Prostate gland (tissue), 2 donors: ENCODE measurements around the gene TOE1. TPM values are rescaled to one million over a fixed set of nuclear protein-coding genes. Genes with fewer than 3 reads are reported as not detected.
A peak's percentile ranks its signal among the peaks of the same experiment; 100 is the strongest.

Experiments used
- DNase-seq: peaks from one replicate; pipeline ENCODE4 v3.0.0-alpha.2; 2019; ENCODE audit warnings: low spot score
- H3K27ac ChIP-seq, 2 donors: fragments of 200-600 bp; sonication (generic); 2 replicates each; pipeline ENCODE4 v1.5.1; 2017 to 2019
- H3K27me3 ChIP-seq: fragments of 200-600 bp; sonication (generic); replicated peaks from 2 replicates; pipeline ENCODE4 v1.5.1; 2019; ENCODE audit not compliant: insufficient read depth
- H3K36me3 ChIP-seq, 2 donors: fragments of 200-600 bp; sonication (generic); 1 replicate in 1 of 2; 2 replicates in 1 of 2; pipeline versions ENCODE4 v1.5.1 to v1.8.1; 2017 to 2019
- H3K4me1 ChIP-seq: fragments of 200-600 bp; sonication (generic); replicated peaks from 2 replicates; pipeline ENCODE4 v1.5.1; 2019
- H3K4me3 ChIP-seq, 2 donors: fragments of 200-600 bp; sonication (generic); 2 replicates each; pipeline ENCODE4 v1.5.1; 2017 to 2019
- H3K9me3 ChIP-seq: fragments of 200-600 bp; sonication (generic); 2 replicates; pipeline ENCODE4 v1.5.1; 2017
- POLR2A ChIP-seq: fragments of 450-650 bp; IDR thresholded peaks from one replicate; pipeline ENCODE4 v1.6.1; 2016; ENCODE audit warnings: antibody characterized with exemption, mild to moderate bottlenecking
- POLR2AphosphoS5 ChIP-seq: sonication (generic); formaldehyde crosslinking; IDR thresholded peaks from one replicate; pipeline ENCODE4 v1.6.1; 2017; ENCODE audit warnings: antibody characterized with exemption
- WGBS: methylation state at CpG from one replicate; pipeline ENCODE4 v1.1.5; 2018; 5-methylcytosine and 5-hydroxymethylcytosine counted together
- intact Hi-C: fragments of 100-400 bp; cut with DNase I; formaldehyde crosslinking; loops from one replicate; pipeline ENCODE4 v1.14.2; 2022
- total RNA-seq, 2 donors: library from RNA; depleted of rRNA; stranded (reverse); fragments of >200 nt; gene quantifications; one replicate each; pipeline ENCODE4 v1.1.0, GENCODE V29; 2016
- TF ChIP-seq, protein P1 (sequence below), 4 experiments: fragments of 200-600 bp in 2 of 4; fragments of 450-650 bp in 2 of 4; sonication (generic) in 2 of 4; IDR thresholded peaks; 1 replicate in 3 of 4; 2 replicates in 1 of 4; pipeline ENCODE4 v1.5.1; 2016 to 2019; ENCODE audit warnings: antibody characterized with exemption in 4 of 4, mild to moderate bottlenecking in 2 of 4, moderate library complexity in 2 of 4

Gene TOE1
- total RNA-seq, 2 donors from 2014 or later = 14.8 to 15.7 TPM

- Histone ChIP-seq H3K4me1 (no peaks in the 10 kb centered on the region), H3K9me3 (no peaks in the 10 kb centered on the region), H3K36me3 (no peaks in the 10 kb centered on the region), H3K4me3 (peak overlapping the region; percentile 61 to 63), H3K27ac (peak overlapping the region; percentile 86 to 90), H3K27me3 (no peaks in the 10 kb centered on the region)
- TF ChIP-seq, protein P1, sequence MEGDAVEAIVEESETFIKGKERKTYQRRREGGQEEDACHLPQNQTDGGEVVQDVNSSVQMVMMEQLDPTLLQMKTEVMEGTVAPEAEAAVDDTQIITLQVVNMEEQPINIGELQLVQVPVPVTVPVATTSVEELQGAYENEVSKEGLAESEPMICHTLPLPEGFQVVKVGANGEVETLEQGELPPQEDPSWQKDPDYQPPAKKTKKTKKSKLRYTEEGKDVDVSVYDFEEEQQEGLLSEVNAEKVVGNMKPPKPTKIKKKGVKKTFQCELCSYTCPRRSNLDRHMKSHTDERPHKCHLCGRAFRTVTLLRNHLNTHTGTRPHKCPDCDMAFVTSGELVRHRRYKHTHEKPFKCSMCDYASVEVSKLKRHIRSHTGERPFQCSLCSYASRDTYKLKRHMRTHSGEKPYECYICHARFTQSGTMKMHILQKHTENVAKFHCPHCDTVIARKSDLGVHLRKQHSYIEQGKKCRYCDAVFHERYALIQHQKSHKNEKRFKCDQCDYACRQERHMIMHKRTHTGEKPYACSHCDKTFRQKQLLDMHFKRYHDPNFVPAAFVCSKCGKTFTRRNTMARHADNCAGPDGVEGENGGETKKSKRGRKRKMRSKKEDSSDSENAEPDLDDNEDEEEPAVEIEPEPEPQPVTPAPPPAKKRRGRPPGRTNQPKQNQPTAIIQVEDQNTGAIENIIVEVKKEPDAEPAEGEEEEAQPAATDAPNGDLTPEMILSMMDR (IDR thresholded peaks at IDR 0.05) = no peak
- TF ChIP-seq POLR2A (no peak), POLR2AphosphoS5 (no peak)
- DNase-seq = peak; percentile 36
- intact Hi-C loops = loop anchor here (5.0 to 10.0 kb wide), 4 partner anchors 188 to 570 kb away; partner anchors contain the start of genes KIF2C, RNU5D-1, RPS8 and TESK2
- WGBS = 36% methylated on average over 15 of the region's 15 CpGs
Measured at GRCh38 chr1:45304311-45305081, 35.5 kb upstream of the TOE1 start.

DNA sequence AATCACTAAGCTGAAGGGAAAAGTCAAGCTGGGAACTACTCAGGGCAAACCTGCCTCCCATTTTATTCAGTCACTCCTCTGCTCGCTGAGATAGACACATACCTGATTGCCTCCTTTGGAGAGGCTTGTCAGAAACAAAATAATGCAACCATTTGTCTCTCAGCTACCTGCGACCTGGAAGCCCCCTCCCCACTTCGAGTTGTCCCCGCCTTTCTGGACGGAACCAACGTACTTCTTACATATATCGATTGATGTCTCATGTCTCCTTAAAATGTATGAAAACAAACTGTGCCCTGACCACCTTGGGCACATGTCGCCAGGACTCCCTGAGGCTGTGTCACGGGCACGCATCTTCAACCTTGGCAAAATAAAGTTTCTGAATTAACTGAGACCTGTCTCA lies 34.7 kb upstream of the TOE1 start:
- H3K9me3 ChIP-seq = no peaks in the 10 kb centered on the region
- H3K4me1 ChIP-seq = no peaks in the 10 kb centered on the region
- DNase-seq = no peak
- 89% methylated on average over 10 of the region's 10 CpGs for WGBS
- H3K4me3 ChIP-seq = no peak overlapping the region
- TF ChIP-seq POLR2A (no peak), POLR2AphosphoS5 (no peak)
- TF ChIP-seq, protein P1 (IDR thresholded peaks at IDR 0.05) = no peak
- H3K27ac ChIP-seq = no peak overlapping the region
- intact Hi-C loops = loop anchor here (10.0 kb wide), 3 partner anchors 480 to 570 kb away; partner anchors contain the start of genes KIF2C, RNU5D-1 and RPS8
- H3K27me3 ChIP-seq = no peaks in the 10 kb centered on the region
- no peaks in the 10 kb centered on the region for H3K36me3 ChIP-seq

DNA sequence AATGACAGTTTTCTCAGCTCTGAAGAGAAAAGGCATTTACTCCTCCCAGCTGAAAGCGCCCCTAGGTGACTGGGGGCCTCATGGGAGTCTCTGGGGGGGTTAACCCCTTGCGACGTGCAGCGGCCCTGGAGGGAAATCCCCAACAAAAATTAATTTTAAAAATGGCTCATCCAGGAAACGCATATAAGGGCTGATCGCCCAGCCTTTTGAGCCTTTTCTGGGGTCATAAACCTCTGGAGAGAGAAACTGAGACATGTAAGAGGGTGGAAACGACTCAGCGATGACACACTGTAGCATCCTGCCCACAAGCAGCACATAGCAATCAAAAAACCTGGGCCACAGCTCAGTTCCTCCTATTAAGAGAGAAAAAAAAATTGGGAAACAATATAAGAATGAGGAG lies 33.7 kb upstream of the TOE1 start:
- intact Hi-C loops = loop anchor here (10.0 kb wide), 3 partner anchors 482 to 572 kb away; partner anchors contain the start of genes KIF2C, RNU5D-1 and RPS8

DNA sequence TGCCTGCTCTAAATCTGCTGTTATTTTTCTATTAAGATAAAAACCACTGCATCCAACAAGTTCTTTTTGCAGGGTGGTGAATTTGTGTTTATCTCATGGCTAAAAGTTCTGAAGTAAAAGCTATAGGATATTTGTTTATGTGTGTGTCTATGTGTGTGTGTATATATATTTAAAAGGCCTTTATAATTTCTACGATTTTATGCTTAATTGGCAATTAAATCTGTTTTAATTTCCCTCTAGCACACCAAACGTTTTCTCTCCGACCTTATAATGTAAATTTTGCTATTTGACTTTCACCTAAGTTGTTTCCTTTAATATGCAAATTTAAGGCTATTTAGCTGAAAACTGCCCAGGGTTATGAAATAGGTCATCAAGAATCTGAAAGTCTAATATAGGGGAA lies 33.1 kb upstream of the TOE1 start:
- TF ChIP-seq POLR2AphosphoS5 (no peak), POLR2A (no peak)
- TF ChIP-seq, protein P1 (IDR thresholded peaks at IDR 0.05) = no peak
- H3K4me3 ChIP-seq = no peak overlapping the region
- no peaks in the 10 kb centered on the region for H3K27me3 ChIP-seq
- no peaks in the 10 kb centered on the region for H3K36me3 ChIP-seq
- H3K4me1 ChIP-seq = no peaks in the 10 kb centered on the region
- intact Hi-C loops = loop anchor here (10.0 kb wide), 3 partner anchors 482 to 572 kb away; partner anchors contain the start of genes KIF2C, RNU5D-1 and RPS8
- no peaks in the 10 kb centered on the region for H3K9me3 ChIP-seq
- WGBS = 78% methylated on average over 3 of the region's 3 CpGs
- DNase-seq = no peak
- no peak overlapping the region for H3K27ac ChIP-seq

More for the DNA sequence above, 33.7 kb upstream of the TOE1 start:
- no peak for DNase-seq
- Histone ChIP-seq H3K4me1 (no peaks in the 10 kb centered on the region), H3K4me3 (no peak overlapping the region), H3K9me3 (no peaks in the 10 kb centered on the region), H3K27me3 (no peaks in the 10 kb centered on the region), H3K36me3 (no peaks in the 10 kb centered on the region), H3K27ac (no peak overlapping the region)
- TF ChIP-seq, protein P1 (IDR thresholded peaks at IDR 0.05) = no peak
- TF ChIP-seq POLR2AphosphoS5 = no peak
- TF ChIP-seq POLR2A = no peak
- WGBS = 58% methylated on average over 8 of the region's 8 CpGs
